ENCODE data around the gene HOPX.
"Not testable (repeated sequence)": the region's sequence is repeated elsewhere in the genome, so short reads cannot be mapped to it uniquely, and the experiment has no call there.

The HOPX gene

GRCh38 chr4:56681158-56681852 is at the start of gene HOPX:
Gene HOPX (minus strand): TSS chr4:56681296. CDS start chr4:56657816, 23,480 bp downstream.
- no peak within 1 kb of the TSS for H3K4me3 ChIP-seq (ENCODE audit: low read depth, low read length)

GRCh38 chr4:56730097-56730496 is 49.0 kb upstream of the HOPX start:
- TF ChIP-seq CTCF (IDR thresholded peaks at IDR 0.05; ENCODE audit: borderline replicate concordance, insufficient read depth, low read depth, low read length): no peak
- H3K4me3 ChIP-seq (ENCODE audit: low read depth, low read length): no peak overlapping the region

More at GRCh38 chr4:56681158-56681852, at the start of gene HOPX:
- no peak for TF ChIP-seq CTCF (IDR thresholded peaks at IDR 0.05; ENCODE audit: borderline replicate concordance, insufficient read depth, low read depth, low read length)

GRCh38 chr4:56728512-56728911 is 47.4 kb upstream of the HOPX start:
- no peak for TF ChIP-seq CTCF (IDR thresholded peaks at IDR 0.05; ENCODE audit: borderline replicate concordance, insufficient read depth, low read depth, low read length)
- no peak overlapping the region for H3K4me3 ChIP-seq (ENCODE audit: low read depth, low read length)

- no peak for TF ChIP-seq CTCF (IDR thresholded peaks at IDR 0.05; ENCODE audit: borderline replicate concordance, insufficient read depth, low read depth, low read length)
- H3K4me3 ChIP-seq (ENCODE audit: low read depth, low read length): no peak overlapping the region
Observed at GRCh38 chr4:56727150-56727549, 46.1 kb upstream of the HOPX start.

- H3K4me3 ChIP-seq (ENCODE audit: low read depth, low read length): not testable (repeated sequence)
Observed at GRCh38 chr4:56726593-56726992, 45.5 kb upstream of the HOPX start.

GRCh38 chr4:56723659-56724230 is 42.6 kb upstream of the HOPX start:
- TF ChIP-seq CTCF (IDR thresholded peaks at IDR 0.05; ENCODE audit: borderline replicate concordance, insufficient read depth, low read depth, low read length): no peak

GRCh38 chr4:56723201-56723605 is 42.1 kb upstream of the HOPX start:
- TF ChIP-seq CTCF (IDR thresholded peaks at IDR 0.05; ENCODE audit: borderline replicate concordance, insufficient read depth, low read depth, low read length): no peak

More at GRCh38 chr4:56723659-56724230, 42.6 kb upstream of the HOPX start:
- no peak overlapping the region for H3K4me3 ChIP-seq (ENCODE audit: low read depth, low read length)

More at GRCh38 chr4:56723201-56723605, 42.1 kb upstream of the HOPX start:
- no peak overlapping the region for H3K4me3 ChIP-seq (ENCODE audit: low read depth, low read length)

All from GM12875 (cell line).